ENCODE measurements around the gene OR5H2. TPM values are rescaled to one million over a fixed set of nuclear protein-coding genes. Genes with fewer than 3 reads are reported as not detected.

Gene OR5H2
- total and polyA plus RNA-seq, 4 donors, result 0.09 TPM; not detected in 3

DNA sequence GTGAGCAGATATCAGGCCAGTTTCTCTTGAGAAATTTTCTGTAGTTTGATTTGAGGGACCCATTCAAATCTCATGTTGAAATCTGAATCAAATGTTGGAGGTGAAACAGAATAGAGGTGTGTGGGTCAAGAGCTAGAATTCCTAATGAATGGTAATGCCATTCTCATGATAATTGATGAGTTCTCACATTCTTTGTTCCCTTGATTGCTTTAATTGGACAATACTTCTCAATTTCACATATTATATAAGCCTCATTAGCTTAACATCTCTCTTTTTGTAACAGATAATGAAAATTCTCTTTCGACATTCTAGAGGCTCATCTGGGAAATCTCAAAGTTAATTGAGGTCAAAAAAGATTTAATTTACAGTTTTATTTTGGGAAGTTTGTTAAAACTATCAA is 40.1 kb upstream of the OR5H2 start (continued):
- TF ChIP-seq HNF4A (conservative IDR thresholded peaks at IDR 0.05) (no peak), HNF4G (IDR thresholded peaks at IDR 0.05) (no peak), ZBTB33 (IDR thresholded peaks at IDR 0.05) (no peak)

GRCh38 chr3:98243843-98244242 is 38.5 kb upstream of the OR5H2 start:
- Histone ChIP-seq H3K9me3 (ENCODE audit: control insufficient read depth in 4 of 4, low read length in 3 of 4) (no peaks in the 10 kb centered on the region), H3K27me3 (ENCODE audit: control insufficient read depth in 4 of 4, insufficient read depth in 4 of 4, low read length in 3 of 4) (no peaks in the 10 kb centered on the region), H3K4me3 (ENCODE audit: low read depth in 1 of 3, low read length in 3 of 3) (no peak overlapping the region), H3K9ac (ENCODE audit: low read depth in 1 of 2, low read length in 2 of 2) (no peak overlapping the region), H3K4me1 (ENCODE audit: control insufficient read depth in 4 of 4, insufficient read depth in 4 of 4, low read length in 3 of 4) (no peaks in the 10 kb centered on the region), H3K36me3 (ENCODE audit: control insufficient read depth in 4 of 4, insufficient read depth in 3 of 4, low read depth in 1 of 4, low read length in 3 of 4) (no peaks in the 10 kb centered on the region), H3K27ac (ENCODE audit: low read depth in 1 of 2, low read length in 2 of 2) (no peak overlapping the region)
- DNase-seq (ENCODE audit: low spot score), result no peak
- 54% methylated on average over 7 of the region's 7 CpGs for WGBS
- TF ChIP-seq HNF4G (IDR thresholded peaks at IDR 0.05) (no peak), FOXA2 (IDR thresholded peaks at IDR 0.05) (no peak), ATF3 (IDR thresholded peaks at IDR 0.05) (no peak), ZBTB33 (IDR thresholded peaks at IDR 0.05) (no peak), NR2F2 (IDR thresholded peaks at IDR 0.05) (no peak), FOXA1 (IDR thresholded peaks at IDR 0.05) (no peak), CTCF (IDR thresholded peaks at IDR 0.05; ENCODE audit: low read depth, low read length, missing input control) (no peak), HNF4A (conservative IDR thresholded peaks at IDR 0.05) (no peak), RAD21 (IDR thresholded peaks at IDR 0.05) (no peak), SP1 (IDR thresholded peaks at IDR 0.05) (no peak)
- TF ChIP-seq, protein P1, sequence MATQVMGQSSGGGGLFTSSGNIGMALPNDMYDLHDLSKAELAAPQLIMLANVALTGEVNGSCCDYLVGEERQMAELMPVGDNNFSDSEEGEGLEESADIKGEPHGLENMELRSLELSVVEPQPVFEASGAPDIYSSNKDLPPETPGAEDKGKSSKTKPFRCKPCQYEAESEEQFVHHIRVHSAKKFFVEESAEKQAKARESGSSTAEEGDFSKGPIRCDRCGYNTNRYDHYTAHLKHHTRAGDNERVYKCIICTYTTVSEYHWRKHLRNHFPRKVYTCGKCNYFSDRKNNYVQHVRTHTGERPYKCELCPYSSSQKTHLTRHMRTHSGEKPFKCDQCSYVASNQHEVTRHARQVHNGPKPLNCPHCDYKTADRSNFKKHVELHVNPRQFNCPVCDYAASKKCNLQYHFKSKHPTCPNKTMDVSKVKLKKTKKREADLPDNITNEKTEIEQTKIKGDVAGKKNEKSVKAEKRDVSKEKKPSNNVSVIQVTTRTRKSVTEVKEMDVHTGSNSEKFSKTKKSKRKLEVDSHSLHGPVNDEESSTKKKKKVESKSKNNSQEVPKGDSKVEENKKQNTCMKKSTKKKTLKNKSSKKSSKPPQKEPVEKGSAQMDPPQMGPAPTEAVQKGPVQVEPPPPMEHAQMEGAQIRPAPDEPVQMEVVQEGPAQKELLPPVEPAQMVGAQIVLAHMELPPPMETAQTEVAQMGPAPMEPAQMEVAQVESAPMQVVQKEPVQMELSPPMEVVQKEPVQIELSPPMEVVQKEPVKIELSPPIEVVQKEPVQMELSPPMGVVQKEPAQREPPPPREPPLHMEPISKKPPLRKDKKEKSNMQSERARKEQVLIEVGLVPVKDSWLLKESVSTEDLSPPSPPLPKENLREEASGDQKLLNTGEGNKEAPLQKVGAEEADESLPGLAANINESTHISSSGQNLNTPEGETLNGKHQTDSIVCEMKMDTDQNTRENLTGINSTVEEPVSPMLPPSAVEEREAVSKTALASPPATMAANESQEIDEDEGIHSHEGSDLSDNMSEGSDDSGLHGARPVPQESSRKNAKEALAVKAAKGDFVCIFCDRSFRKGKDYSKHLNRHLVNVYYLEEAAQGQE (IDR thresholded peaks at IDR 0.05), result no peak
- TF ChIP-seq, protein P2, sequence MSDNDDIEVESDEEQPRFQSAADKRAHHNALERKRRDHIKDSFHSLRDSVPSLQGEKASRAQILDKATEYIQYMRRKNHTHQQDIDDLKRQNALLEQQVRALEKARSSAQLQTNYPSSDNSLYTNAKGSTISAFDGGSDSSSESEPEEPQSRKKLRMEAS (IDR thresholded peaks at IDR 0.05), result no peak

All from liver (tissue), 9 donors.